GM19043 (cell line): ENCODE results near the gene VPS26C.
"Not testable (repeated sequence)": the region's sequence is repeated elsewhere in the genome, so short reads cannot be mapped to it uniquely, and the experiment has no call there.

ENCODE experiments used
- ATAC-seq: cut with Tn5 transposase; IDR thresholded peaks from one replicate; pipeline ENCODE4 v1.9.1; 2021; ENCODE audit warnings: low read depth; ENCODE audit not compliant: unreplicated experiment

Gene VPS26C

DNA sequence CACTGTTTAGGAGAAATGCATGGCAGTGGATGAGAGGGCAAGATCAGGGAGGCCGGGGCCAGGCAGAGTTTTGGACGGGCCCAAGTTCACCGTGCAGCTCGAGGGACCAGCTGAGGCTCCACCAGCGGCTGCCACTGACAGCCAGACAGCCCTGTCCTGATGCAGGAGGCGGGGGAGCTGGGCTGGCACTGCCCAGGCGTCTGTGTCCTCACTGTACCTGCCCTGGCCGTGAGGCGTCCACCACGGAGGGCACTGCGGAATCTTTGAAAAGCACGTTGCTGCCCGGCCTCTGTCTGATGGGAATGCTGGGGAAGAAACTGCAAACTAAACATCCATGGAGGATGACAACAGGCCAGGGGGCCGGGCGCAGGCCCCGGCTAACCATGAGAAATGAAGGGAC lies 35.5 kb downstream of the VPS26C start:
- no peak for ATAC-seq

DNA sequence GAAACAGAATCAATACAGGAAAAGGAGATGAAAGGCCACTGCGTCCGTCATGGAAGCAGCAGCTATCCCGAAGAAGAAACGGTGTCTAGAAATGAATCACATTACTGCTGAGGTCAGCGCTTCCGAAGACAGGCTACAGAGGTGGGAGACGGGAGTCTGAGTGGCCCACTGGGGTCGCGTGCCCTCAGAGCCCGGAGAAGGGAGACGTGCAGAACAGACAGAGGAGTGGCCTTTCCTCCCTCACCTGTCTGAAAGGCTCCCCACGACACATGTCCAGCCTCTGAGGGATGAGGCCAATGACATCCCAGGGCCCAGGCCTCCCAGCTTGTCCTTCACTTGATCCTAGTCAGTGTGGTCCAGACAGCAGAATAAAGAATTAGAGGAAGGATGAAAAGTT lies 35.9 kb downstream of the VPS26C start:
- no peak for ATAC-seq

DNA sequence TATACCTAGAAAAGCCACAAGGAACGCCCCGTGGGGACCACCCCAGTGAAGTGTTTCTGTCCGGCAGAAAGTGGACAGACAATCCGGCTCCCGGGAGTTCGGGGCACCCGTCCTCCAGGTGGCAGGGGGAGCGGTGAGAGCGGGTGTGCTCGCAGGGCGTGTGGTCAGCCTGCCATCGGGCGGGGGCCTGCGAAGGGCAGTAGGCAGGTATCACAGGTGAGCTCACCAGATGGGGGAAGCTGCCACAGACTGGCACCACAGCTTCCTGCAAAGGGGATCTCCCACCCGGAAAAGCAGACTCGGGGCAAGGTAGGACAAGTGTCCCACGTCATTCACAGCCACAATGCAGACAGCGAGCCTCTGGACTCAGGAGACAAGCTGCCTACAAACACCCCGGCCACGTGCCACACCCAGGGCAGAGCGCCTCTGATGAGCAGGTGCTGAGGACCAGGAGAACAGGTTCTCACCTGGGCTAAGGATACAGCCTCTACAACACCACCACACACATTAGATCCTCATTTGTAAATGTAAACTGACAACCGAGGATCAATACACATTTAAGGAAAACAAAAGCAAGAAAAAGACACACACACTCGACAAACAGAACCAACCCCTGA lies 36.4 kb downstream of the VPS26C start:
- no peak for ATAC-seq

DNA sequence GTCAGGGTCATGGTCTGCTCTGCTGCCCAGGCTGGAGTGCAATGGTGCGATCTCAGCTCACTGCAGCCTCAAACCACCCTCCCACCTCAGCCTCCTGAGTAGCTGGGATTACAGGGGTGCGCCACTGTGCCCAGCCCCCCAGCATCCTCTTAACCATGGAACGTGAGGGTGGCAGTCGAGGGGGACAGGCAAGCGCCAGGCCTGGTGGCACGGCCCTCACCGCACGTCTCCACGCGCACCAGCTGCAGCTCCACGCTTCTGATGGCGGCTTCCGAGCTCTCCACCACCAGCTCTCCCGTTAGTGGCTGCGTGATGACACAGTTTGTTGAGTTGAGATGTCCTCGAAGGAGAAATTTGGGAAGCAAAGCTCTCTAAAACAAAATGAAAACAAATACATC lies 39.1 kb downstream of the VPS26C start:
- ATAC-seq: no peak

DNA sequence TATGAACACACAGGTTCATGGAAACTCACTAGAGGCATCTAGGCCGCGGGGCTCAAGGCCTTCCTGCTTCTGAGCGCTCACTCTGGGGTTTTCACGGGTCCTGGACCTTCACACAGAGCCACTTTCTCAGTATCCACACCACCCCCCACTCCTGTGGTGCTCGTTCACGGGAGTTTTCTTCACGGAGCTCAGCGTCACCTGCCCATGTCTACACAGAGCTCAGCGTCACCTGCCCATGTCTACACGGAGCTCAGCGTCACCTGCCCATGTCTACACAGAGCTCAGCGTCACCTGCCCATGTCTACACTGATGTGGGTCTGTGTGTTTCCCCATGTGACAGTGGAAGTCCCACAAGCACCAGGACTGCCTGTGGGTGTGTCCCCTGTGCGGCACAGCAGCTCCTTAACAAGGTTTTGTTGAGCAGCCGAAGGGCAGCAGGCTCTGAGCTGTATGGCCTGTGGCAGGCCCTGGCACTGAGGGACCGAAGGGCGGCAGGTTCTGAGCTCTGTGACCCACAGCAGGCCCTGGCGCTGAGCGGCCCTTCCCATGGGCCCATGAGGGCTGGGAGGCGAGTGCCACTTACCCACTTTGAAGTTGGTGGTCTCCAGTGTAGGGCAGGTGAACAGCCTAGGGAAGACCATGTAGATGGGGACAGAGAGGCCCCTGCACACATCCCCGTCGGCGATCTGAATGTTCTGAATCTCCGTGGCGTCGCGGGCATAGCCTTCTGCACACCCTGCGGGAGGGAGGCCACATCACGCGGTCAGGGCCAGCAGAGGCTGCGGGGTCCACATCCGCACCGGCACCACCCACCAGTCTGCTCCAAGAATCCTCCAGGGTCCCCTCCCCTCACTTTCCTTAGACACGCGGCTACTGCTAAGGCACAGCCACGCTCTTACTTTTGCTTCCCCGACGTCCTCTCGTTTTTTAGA lies 39.8 kb downstream of the VPS26C start:
- ATAC-seq: no peak

DNA sequence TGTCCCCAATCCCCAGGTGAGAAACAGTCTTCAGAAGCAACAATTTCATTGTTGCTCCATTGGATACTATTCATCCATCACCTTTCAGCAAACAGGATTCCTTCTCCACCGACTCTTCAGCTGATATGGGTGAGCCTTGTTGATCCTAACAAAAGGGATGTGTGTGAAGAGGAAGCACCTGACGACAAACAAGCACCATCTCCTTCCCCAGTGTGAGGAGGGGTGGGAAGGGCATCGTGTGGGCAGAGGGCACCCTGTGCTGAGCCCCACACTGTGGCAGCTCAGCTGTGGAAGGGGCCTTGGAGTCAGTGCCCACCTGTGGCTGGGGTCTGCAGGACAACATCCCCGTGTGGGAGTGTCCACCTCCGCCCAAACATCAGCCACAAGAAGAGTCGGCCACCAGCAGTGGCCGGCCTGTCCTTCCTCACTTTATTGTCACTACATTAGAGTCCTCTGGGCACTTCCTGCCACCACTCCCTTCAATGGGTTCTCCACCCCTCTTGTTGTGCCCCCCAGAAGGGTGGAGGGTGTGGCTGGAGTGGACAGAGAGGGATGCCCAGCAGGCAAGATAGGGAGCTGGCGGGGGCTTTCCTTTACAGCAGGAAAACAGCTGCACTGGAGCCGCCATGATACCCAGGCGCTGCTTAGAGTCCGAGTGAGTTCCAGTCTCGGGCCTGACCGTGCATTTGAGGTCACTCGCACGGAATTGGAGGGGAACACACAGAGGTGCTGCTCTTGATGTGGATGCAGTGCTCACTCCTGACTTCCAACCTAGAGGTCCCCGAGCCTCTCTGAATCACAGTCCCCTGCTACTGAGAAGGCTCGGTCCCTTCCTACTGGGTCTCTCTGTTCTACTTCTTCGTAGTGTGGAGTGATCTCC lies 40.9 kb downstream of the VPS26C start:
- ATAC-seq: no peak

DNA sequence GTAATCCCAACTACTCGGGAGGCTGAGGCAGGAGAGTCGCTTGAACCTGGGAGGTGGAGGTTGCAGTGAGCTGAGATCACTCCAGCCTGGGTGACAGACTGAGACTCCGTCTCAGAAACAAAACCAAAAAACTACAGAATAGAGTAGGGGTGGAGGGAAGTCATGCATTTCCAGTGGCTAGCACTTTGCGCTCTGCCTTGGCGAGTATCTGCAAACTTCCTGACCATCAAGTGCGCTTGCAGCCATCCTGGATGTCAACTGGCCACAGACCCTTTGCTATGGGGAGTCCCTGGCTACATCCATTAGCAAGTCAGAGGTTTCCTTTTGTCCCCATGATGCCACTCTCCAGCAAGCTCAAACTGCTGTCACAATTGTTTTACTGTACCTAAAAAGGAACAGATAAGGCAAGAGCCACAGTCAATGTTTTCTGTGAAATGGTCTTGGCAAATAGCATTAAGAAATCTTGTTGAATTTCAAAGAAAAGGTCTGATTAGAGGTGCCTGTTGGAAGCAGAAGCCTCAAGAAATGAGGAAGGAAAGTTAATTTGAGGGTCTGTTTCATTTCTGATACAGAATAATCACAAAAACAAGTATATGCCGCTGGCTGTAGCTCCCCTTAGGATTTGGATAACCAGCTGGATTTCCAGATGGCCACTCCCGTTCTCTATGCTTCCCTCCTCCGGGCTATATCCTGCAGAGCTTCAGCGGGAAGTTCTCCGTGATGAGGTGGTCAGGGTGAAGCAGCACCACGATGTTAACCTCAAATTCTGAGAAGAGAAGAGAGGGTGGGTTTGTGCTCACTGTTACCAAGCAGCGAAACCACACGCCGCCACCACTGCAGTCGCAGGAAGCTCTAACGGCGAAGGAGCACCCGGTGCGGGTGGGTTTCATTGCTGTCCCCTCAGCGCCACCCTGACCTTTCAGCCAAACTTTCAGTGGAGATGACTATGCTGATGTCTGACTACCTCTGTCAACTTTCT lies 42.0 kb downstream of the VPS26C start:
- no peak for ATAC-seq

DNA sequence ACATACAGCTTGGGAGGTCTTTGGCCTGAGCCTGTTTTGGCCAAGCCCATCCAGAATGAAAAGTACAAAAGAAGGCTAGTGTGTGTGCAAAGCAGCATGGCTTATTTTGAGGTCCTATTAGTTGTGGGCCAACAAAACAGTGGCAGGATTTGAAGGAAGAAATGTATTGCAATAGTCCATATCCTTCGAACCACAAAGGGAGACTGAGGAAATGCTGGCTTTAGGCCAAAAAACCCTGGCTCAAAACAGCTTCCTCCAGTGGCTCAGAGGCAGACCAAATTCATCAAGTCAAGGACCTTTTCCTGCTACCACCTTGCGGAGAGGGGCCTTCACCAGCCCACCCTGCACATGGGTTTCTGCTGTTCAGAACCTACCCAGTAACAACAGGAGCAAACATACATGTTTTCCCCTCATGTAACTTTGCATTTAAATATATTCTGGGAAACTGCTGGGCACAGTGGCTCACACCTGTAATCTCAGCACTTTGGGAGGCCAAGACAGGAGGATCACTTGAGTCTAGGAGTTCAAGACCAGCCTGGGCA lies 43.3 kb downstream of the VPS26C start:
- no peak for ATAC-seq

DNA sequence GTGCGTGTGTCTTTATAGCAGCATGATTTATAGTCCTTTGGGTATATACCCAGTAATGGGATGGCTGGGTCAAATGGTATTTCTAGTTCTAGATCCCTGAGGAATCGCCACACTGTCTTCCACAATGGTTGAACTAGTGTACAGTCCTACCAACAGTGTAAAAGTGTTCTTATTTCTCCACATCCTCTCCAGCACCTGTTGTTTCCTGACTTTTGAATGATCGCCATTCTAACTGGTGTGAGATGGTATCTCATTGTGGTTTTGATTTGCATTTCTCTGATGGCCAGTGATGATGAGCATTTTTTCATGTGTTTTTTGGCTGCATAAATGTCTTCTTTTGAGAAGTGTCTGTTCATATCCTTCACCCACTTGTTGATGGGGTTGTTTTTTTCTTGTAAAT lies 44.9 kb downstream of the VPS26C start:
- ATAC-seq: not testable (repeated sequence)

DNA sequence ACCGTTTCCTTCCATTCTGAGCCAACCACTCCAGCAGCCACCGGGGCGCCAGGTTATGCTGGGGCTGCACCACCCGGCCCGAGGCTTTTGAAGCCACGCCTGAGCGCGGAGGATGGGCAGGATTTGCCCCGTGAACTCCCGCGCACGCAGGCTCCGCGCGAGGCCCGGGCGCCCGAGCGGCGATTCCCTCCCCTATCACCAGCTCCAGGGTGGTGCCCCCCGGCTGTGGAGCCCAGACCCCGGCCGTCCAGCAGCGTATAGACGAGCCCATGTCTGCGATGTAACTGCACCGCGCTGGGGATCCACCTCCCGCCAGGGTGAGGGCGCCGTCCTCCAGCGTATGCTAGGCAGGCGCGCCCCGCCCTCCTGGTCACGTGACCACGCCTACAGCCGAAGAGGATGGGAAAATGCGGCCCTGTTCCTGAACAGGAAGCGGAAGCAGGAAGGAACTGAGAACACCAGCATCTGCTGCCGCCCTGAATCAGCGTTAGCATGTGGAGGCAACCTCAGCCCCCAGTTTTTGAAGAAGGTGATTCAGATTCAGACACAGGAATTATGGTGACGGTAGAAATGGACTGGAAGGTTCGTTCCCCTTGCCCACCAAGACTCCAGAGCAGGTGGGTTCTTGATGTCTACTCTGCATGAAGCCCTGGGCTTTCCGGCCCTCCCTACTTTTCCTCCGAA lies 46.0 kb downstream of the VPS26C start:
- peak; percentile 76 for ATAC-seq

DNA sequence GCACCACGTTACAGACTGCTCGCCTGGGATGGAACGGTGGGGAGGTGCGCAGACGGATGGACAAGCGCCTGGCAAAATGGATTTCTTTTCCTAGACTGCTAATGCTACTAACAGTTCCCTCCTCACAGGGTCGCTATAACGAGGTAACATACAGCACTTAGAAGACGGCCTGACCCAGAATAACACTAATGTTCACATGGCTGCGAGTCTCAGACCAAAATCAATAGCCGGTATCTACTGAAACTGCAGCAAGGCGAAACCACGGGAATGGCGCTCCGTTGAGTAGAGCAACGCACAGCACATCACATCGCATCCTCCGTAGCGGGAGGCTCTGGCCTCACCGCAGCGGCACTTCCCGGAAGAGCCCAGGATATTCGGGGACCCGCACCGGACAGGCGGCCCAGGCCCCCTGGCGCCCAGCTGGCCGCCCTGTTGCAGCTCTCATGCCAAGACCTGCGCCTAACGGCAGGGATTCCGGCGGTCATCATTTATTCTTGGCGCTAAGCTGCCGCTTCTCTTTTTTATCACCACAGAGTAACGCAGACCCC lies 46.6 kb downstream of the VPS26C start:
- peak; percentile 24 for ATAC-seq

DNA sequence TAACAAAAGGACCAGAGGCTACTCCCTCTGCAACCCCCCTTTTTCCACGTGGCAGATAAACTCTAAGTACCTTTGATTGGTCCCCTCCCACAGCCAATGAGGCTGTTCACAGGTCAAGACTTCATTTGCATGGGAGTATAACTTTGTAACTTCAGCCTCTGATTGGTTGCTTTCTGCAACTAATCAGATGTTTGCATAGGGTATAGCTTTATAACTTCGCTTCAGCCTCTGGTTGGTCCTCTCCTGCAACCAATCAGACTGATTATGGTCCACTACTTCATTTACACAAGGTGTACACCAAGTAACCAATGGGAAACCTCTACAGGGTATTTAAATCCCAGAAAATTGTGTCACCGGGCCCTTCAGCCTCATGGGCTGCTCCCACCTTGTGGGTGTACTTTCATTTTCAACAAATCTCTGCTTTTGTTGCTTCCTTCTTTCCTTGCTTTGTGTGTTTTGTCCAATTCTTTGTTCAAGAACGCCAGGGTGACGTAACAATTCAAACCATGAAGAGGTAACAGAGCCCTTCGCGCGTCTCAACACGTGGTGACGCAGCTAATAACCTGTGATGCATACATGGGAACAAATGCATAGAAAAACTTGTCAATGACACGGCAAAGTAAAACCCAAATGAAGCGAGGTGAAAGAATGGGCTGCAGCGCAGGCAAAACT lies 47.2 kb downstream of the VPS26C start:
- ATAC-seq: no peak

DNA sequence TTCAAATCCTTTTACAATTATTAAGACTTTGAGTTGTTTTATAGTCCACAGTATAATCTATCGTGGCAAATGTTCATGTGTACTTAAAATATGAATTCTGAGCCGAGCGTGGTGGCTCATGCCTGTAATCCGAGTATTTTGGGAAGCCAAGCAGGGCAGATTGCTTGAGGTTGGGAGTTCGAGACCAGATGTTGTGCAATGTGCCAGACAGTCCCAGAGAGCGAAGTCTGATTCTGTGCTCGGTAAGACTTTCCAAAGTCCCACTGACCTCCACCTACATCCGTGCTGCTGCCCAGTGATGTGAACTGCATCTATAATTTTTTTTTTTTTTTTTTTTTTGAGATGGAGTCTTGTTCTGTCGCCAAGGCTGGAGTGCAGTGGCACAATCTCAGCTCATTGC lies 52.2 kb downstream of the VPS26C start:
- no peak for ATAC-seq

DNA sequence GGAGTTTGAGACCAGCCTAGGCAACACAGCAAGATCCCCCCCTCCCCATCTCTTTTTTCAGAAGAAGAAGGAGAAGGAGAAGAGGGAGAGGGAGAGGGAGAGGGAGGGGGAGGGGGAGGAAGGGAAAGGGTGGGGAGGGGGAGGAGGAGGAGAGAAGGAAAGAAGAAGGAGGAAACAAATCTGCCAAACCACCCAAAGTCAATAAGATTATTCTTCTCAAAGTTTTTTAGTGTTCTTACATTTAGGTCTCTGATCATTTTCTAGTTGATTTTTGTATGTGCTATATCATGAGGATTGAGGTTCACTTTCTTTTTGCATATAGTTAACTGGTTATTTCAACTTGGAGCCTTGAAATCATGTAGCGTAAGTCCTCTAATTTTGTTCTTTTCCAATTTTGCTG lies 56.3 kb downstream of the VPS26C start:
- no peak for ATAC-seq

DNA sequence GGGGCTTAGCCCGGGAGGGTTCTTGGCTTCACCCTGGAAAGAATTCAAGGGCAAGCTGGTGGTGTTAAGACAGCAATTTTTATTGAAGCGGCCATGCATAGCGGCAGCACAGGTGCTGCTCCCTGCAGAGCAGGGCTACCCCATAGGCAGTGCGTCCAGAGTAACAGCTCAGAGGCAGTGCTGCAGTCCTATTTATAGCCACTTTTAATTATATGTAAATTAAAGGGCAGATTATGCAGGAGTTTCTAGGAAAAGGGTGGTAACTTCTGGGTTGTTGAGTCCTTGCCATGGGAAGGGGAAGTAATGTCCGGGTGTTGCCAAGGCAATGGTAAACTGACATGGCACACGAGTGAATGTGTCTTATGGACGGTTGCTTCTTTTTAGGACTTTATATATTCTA lies 57.0 kb downstream of the VPS26C start:
- ATAC-seq: no peak

DNA sequence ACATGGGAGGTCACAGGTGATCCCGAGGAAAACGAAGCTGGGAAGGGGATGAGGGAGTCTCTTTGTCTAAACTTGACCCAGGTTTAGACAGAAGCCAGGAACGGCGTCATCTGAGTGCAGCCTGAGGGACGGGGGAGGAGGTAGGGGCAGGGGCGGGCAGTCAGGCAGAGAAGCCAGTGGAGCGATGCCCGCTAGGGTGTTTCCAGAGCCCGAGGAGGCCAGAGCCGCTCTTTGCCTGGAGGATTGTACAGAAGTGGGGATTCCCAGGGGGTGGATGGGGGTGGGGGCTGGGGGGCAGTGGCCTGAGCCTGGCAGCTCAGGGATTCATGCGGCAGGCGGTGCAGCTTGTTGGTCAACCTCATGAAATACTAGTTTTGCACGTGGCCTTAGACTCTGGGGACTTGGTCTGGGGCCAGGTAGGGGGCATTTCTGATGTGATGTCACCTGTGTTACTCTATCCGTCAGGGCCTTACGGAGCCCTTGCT lies 58.4 kb downstream of the VPS26C start:
- no peak for ATAC-seq

DNA sequence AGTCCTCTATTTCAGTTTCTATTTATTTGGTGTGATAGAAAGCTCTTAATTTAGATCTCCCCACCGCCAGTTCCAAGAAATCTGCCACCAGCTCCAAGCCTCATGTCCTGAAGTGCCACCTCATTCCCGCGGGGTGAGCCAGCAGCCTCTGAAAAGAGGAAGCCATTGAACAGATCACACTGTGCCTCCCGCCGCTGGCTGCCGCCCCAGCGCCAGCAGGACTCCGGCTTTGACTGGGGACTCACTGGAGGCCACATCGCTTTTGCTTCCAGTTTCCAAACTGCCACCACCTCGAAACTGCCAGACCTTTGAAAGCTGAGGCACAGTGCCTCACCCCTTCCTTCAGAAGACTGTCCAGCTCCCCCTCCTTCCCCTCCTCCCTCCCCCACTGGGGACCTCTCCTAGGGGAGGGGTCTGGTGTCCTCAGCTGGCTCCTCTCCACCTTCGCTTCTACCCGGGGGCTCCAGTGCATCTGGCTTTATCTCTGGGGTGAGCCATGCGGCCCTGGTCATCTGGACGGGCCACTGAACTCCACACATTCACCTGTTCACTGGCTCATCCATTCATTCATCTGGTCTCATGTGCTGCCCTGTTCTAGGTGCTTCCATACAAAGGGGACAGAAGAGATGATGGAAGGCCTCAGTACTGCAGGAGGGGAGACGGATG lies 58.9 kb downstream of the VPS26C start:
- ATAC-seq: peak; percentile 56
